GM19468 (cell line): ENCODE results near the gene BCL2L15.

Experiments used
- ATAC-seq: cut with Tn5 transposase; IDR thresholded peaks from one replicate; pipeline ENCODE4 v1.9.1; 2021; ENCODE audit warnings: mild to moderate bottlenecking, moderate library complexity, moderate number of reproducible peaks; ENCODE audit not compliant: unreplicated experiment; ENCODE audit errors: extremely low read depth

BCL2L15 gene

DNA sequence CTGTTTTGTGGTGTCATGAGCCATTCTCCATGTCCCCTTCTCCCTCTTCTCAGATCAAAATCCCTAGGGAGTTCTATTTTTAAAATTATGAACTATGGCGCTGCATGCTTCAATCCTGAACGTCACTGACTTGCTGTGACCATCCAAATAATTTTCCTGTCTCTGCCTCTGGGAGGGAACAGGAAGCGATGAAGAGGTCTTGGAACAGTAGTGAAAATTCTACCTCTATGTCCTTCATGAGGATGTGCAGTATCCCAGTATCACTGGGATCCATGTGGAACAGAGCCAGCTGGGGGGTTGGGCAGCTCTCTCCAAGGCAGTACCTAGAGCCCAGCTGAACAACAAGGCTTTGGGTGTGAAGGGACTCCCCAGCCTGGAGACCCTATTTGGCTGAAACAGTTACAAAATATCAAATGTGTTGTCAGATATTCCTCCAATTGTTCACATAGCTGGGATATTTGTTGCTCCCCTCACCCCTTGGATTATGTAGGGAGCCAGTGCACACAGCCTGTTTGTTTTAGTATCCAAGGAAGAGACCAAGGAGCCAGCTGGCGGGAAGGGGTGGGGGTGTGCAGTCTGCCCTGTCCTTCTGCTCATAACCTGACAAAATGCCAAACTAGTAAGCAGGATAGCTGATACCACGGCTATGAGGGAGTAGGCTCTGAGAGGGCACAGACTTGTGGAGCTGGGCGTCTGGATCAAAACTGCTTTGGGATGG lies 25.4 kb upstream of the BCL2L15 start:
- ATAC-seq: no peak

DNA sequence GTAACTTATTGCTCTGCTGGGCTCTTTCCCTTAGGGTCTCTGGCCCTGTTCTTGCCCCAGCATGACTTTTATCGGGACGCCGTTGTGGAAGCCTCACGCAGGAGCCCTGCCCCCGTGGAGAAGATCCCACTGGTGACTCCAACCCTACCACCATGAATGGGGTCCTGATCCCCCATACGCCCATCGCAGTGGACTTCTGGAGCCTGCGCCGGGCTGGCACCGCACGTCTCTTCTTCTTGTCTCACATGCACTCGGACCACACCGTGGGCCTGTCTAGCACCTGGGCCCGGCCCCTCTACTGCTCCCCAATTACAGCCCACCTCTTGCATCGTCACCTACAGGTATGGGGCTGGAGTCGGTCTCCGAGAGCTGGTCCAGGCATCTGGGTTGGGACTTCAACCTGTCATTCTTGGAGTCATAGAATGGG lies 18.1 kb upstream of the BCL2L15 start:
- ATAC-seq: no peak

- peak; percentile 77 for ATAC-seq
Measured at GRCh38 chr1:113904674-113905434, 17.5 kb upstream of the BCL2L15 start, which contains the start of the genes AP4B1 and DCLRE1B. TSS of gene AP4B1 (minus strand) at chr1:113904799. CDS start at chr1:113904717, 82 bp downstream. TSS of gene DCLRE1B (plus strand) at chr1:113905326. CDS start at chr1:113905587, 261 bp downstream.

GRCh38 chr1:113904293-113904673 lies 16.9 kb upstream of the BCL2L15 start:
- ATAC-seq: peak; percentile 16

GRCh38 chr1:113903501-113904292 lies 16.3 kb upstream of the BCL2L15 start:
- ATAC-seq: no peak

- no peak for ATAC-seq
Measured at GRCh38 chr1:113901191-113901590, 13.8 kb upstream of the BCL2L15 start.

- no peak for ATAC-seq
Measured at GRCh38 chr1:113899111-113899510, 11.7 kb upstream of the BCL2L15 start.

DNA sequence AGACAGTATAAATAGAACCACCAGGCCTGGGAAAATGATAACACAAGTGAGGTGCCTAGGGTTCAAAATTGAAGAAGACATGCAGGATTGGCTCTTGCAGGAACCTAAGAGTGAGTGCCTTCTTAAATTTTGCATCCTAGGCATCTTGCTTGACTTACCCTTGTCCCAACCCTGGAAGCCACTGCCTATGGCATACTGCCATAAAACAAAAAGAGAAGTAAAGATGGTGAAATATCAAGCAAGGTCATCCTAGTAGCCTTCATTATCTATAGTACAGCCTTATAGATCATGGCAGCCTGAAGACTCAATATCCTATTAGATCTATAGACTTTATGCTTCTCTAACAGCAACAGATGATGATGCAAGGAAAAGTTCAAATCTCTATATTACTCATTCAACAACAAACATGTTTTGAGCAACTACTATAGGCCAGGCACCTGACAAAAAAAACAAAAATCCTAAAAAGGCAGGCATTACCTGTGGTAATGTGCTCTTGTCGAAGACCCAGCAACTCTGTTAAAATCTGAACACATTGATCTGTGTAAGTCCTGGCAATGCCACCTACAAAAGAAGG lies 10.9 kb upstream of the BCL2L15 start:
- ATAC-seq: no peak

GRCh38 chr1:113895961-113896360 lies 8.6 kb upstream of the BCL2L15 start:
- ATAC-seq: no peak

DNA sequence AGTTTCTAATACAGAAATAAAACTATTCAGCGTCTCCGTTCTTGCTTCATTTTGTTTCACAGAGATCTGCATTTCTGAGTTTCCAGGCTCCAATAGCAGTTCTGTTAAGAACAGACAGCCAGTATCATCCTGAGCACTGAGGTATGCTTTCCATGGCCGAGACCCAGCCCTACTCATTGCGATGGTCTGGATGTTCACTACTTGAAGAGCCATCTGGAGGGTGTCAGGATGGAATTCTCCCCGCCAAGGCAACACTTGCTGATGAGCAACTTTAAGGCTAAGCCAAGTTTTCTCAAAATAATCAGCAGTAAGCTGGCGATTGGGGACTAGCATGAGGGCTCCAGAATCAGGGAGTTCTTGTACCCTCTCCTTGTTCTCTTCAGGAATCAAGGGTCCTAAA lies 7.7 kb upstream of the BCL2L15 start:
- ATAC-seq: no peak

DNA sequence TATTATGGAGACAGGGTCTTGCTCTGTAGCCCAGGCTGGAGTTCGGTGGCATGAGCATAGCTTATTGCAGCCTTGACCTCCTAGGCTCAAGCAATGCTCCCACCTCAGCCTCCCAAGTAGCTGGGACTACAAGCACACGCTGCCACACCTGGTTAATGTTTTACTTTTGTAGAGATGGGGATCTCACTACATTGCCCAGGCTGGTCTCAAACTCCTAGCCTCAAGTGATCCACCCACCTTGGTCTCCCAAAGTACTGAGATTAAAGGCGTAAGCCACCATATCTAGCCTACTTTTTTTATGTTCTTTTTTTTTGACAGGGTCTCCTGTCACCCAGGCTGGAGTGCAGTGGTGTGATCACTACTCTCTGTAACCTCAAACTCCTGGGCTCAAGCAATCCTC lies 5.9 kb upstream of the BCL2L15 start:
- no peak for ATAC-seq

DNA sequence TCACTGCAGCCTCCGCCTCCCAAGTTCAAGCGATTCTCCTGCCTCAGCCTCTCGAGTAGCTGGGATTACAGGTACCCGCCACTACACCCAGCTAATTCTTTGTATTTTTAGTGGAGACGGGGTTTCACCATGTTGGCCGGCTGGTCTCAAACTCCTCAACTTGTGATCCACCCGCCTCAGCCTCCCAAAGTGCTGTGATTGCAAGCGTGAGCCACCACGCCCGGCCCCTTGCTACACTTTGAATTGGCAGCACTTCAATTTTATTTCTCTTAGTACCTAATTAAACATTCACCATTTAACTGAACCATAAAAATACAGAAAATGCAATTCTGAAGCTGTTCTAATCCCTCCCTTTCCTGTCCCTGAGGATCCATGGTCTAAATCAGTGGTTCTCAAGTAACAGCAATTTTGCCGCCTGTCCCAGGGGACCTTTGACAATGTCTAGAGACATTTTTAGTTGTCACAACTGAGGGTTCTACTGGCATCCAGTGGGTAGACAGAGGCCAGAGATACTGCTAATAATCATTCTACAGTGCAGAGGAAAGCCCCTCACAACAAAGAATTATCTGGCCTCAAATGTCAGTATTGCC lies 4.3 kb upstream of the BCL2L15 start:
- no peak for ATAC-seq

- ATAC-seq: no peak
Measured at GRCh38 chr1:113890816-113891215, 3.4 kb upstream of the BCL2L15 start.

DNA sequence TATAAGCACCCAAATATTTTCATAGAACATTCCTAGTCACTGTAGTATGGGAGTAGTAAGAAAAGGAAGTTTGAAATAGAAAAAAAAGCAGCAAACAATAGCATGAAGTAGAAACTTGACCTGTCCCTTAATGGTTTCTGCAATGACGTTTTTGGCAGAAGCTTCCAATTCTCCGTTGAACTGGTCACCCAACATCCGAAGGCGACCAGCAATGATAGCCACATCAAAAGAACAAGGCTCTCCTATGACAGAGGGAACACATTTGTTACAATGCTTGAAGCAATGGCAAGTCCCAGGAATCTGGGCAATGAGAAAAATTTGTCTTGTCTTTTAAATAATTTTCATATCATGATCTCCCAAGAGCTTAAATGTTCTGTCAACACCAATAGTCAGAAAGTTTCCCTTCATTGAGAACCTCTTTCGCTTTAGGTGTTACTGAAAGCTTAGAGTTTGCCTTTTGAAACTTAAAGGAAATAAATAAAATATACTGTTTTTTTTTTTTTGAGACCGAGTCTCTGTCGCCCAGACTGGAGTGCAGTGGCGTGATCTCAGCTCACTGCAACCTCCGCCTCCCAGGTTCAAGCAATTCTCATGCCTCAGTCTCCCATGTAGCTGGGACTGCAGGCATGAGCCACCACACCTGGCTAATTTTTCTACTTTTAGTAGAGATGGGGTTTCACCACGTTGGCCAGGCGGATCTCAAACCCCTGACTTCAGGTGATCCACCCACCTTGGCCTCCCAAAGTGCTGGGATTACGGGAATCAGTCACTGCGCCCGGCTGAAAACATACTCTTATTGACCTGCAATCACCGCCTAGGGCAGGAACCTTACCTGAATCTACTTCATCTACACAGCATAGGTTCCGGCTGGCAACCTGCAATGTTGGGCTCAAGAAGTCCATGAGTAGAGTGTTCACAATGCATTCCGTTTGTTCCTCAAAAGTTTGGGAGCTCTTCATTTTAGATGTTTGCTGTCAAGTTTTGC lies 672 bp downstream of the BCL2L15 start:
- no peak for ATAC-seq

DNA sequence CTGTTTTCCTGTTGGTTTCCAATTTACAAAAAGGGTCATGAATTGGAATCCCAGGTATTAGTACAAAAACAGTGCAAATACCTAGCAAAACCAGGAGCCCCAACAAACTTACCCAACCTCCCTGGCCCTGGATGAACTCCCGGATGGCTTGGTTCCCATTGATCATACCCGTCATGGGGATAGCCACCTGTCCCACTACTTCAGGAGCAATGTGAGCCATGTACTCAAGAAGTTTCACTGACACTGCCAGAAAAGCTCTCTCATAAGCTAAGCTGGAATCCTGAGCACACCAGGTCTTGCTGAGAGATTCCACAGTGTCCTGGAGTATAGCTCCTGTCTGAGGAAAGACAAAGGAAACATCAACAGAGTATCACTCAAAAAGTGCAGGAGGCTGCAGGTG lies 5.7 kb downstream of the BCL2L15 start:
- no peak for ATAC-seq

DNA sequence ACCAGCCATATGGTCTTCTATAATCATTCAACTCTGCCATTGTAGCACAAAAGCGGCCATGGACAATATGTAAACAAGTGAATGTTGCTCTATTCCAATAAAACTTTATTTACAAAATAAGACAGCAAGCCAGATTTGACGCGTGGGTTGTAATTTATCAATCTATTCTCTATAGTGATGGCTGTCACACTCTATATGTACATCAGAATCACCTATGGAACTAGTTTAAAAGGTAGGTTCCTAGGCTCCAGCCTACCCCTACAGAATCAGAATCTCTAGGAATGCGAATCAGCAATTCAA lies 7.7 kb downstream of the BCL2L15 start:
- no peak for ATAC-seq

- ATAC-seq: no peak
Measured at GRCh38 chr1:113876176-113876575, 11.2 kb downstream of the BCL2L15 start.

DNA sequence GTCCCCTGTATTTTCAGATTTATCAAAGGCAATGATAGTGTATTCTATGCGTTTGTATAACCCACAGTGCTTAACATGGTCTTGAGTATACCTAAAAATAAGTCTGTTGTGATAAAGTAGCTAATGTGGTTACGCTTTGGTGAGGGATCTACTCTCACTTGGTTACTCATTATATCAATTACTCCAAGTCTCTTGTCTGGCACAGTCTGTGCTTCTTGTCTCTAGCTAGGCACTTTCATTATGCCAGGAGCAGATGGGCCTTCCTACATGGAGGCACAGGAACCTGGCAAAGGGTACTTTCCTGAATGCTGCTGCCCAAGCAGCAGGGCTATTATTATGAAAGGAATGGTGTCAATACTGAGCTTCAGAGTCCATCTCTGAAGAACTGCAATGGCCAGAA lies 11.7 kb downstream of the BCL2L15 start:
- peak; percentile 37 for ATAC-seq
